Calu3 (cell line): ENCODE results near the gene UCHL3. TPM values are rescaled to one million over a fixed set of nuclear protein-coding genes. Genes with fewer than 3 reads are reported as not detected.

Source experiments
- BruUV-seq: library from RNA; stranded (reverse); fragments of 400-500 nt; replicated peaks from 2 replicates; lab custom pipeline; 2021; lab: Mats Ljungman, UMichigan
- CTCF ChIA-PET: fragments of 300-600 bp; sonication (Branson Sonifier 250); formaldehyde crosslinking; loops from one replicate; lab custom pipeline; 2022; ENCODE audit warnings: antibody characterized with exemption; lab: Charles Lee
- DNase-seq: peaks from one replicate; pipeline ENCODE4 v3.0.0; 2022
- H3K27ac Mint-ChIP-seq: one replicate; pipeline ENCODE4 v1.8.0; 2022; ENCODE audit warnings: mixed read lengths; ENCODE audit not compliant: unreplicated experiment
- H3K27me3 Mint-ChIP-seq: one replicate; pipeline ENCODE4 v1.8.0; 2022; ENCODE audit warnings: mixed read lengths; ENCODE audit not compliant: unreplicated experiment
- H3K36me3 Mint-ChIP-seq: one replicate; pipeline ENCODE4 v1.8.0; 2022; ENCODE audit warnings: mild to moderate bottlenecking, moderate library complexity, mixed read lengths; ENCODE audit not compliant: insufficient read depth, unreplicated experiment
- H3K4me1 Mint-ChIP-seq: one replicate; pipeline ENCODE4 v1.8.0; 2022; ENCODE audit warnings: mild to moderate bottlenecking, low read depth, mixed read lengths; ENCODE audit not compliant: unreplicated experiment
- H3K4me3 Mint-ChIP-seq: one replicate; pipeline ENCODE4 v1.8.0; 2022; ENCODE audit warnings: mild to moderate bottlenecking, low read depth, moderate library complexity, mixed read lengths; ENCODE audit not compliant: unreplicated experiment
- H3K9me3 Mint-ChIP-seq: one replicate; pipeline ENCODE4 v1.8.0; 2022; ENCODE audit warnings: low read depth, mixed read lengths; ENCODE audit not compliant: unreplicated experiment
- intact Hi-C: fragments of 100-400 bp; cut with micrococcal nuclease; formaldehyde crosslinking; loops from one replicate; pipeline ENCODE4 v1.10.0; 2022; ENCODE audit not compliant: unreplicated experiment
- total RNA-seq: library from RNA; stranded (reverse); gene quantifications from 2 replicates; pipeline ENCODE4 v1.2.3, GENCODE V29; 2022
- TF ChIP-seq, protein P1 (sequence below): fragments of 200-600 bp; IDR thresholded peaks from one replicate; pipeline ENCODE4 v1.8.0; 2022; ENCODE audit warnings: antibody characterized with exemption; ENCODE audit not compliant: unreplicated experiment

UCHL3 gene
- total RNA-seq, 1 experiment from 2014 or later = 23.2 TPM

DNA sequence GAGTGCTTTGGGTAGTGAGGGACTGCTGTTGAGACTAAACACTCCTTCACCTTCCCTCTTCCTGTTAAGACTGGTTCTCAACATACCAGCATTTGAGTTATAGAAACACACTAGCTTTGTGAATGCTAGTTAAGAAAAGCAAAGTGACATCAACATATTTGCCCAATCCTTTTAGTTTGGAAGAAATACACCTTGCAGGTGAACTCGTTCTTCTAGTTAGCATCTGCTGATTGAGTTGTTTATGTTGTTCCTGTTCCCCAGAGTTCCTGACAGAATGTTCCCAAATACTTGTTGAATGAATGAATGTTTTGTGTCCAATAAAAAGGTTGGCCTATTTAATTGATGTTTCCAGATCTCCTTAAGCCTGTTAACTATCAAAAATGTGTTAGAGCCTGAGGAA is 93.6 kb downstream of the UCHL3 start:
- Mint-ChIP-seq H3K9me3 (no peaks in the 10 kb centered on the region), H3K4me3 (no peak overlapping the region), H3K4me1 (no peaks in the 10 kb centered on the region), H3K27me3 (no peaks in the 10 kb centered on the region), H3K27ac (no peak overlapping the region), H3K36me3 (no peaks in the 10 kb centered on the region)
- DNase-seq = no peak
- intact Hi-C loops = no loop called here
- TF ChIP-seq, protein P1, sequence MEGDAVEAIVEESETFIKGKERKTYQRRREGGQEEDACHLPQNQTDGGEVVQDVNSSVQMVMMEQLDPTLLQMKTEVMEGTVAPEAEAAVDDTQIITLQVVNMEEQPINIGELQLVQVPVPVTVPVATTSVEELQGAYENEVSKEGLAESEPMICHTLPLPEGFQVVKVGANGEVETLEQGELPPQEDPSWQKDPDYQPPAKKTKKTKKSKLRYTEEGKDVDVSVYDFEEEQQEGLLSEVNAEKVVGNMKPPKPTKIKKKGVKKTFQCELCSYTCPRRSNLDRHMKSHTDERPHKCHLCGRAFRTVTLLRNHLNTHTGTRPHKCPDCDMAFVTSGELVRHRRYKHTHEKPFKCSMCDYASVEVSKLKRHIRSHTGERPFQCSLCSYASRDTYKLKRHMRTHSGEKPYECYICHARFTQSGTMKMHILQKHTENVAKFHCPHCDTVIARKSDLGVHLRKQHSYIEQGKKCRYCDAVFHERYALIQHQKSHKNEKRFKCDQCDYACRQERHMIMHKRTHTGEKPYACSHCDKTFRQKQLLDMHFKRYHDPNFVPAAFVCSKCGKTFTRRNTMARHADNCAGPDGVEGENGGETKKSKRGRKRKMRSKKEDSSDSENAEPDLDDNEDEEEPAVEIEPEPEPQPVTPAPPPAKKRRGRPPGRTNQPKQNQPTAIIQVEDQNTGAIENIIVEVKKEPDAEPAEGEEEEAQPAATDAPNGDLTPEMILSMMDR = no peak
- BruUV-seq = no TSS peak
- CTCF ChIA-PET = no interaction called here

DNA sequence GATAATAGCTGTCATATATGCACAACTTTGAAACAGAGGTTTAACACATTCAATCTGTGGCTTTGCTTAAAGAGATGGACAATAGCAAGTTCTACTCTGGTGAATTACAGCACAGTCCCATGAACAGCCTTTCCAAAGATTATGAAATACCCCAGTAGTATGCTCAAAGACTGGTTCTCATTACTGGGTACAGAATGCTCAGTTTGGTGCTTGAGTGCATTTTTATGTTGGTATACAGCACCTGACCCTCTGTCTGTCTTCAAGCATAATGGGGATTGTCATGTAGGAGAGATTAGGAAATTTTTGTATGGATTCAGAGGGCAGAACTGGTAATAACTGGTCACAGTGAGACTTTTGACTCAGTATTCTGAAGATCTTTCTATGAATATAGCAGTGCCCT is 94.1 kb downstream of the UCHL3 start:
- no TSS peak for BruUV-seq
- no peaks in the 10 kb centered on the region for H3K9me3 Mint-ChIP-seq
- DNase-seq = no peak
- CTCF ChIA-PET = no interaction called here
- no peaks in the 10 kb centered on the region for H3K36me3 Mint-ChIP-seq
- H3K4me1 Mint-ChIP-seq = no peaks in the 10 kb centered on the region
- H3K4me3 Mint-ChIP-seq = no peak overlapping the region
- TF ChIP-seq, protein P1 = no peak
- no peak overlapping the region for H3K27ac Mint-ChIP-seq
- no peaks in the 10 kb centered on the region for H3K27me3 Mint-ChIP-seq
- intact Hi-C loops = no loop called here

DNA sequence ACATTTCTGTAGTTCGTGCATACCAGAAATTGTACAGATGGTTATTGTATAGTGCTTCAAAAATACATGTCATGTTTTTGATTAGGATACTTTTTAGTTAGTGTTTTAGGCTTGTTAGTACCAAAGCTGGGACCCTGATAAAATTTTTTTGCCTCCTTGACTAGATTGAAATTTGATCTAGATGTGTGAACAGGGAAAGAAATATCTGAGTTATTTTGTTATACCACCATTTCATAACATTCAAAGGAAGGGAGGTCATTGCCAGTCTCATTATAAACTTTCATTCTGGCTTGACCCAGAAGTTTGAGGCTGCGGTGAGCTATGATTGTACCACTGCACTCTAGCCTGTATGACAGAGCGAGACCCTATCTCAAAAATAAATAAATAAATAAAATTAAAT is 95.5 kb downstream of the UCHL3 start:
- intact Hi-C loops = no loop called here
- DNase-seq = no peak
- H3K4me3 Mint-ChIP-seq = no peak overlapping the region
- BruUV-seq = no TSS peak
- no peaks in the 10 kb centered on the region for H3K36me3 Mint-ChIP-seq
- CTCF ChIA-PET = no interaction called here
- H3K27me3 Mint-ChIP-seq = no peaks in the 10 kb centered on the region
- no peaks in the 10 kb centered on the region for H3K9me3 Mint-ChIP-seq
- H3K4me1 Mint-ChIP-seq = no peaks in the 10 kb centered on the region
- H3K27ac Mint-ChIP-seq = no peak overlapping the region
- TF ChIP-seq, protein P1 = no peak

DNA sequence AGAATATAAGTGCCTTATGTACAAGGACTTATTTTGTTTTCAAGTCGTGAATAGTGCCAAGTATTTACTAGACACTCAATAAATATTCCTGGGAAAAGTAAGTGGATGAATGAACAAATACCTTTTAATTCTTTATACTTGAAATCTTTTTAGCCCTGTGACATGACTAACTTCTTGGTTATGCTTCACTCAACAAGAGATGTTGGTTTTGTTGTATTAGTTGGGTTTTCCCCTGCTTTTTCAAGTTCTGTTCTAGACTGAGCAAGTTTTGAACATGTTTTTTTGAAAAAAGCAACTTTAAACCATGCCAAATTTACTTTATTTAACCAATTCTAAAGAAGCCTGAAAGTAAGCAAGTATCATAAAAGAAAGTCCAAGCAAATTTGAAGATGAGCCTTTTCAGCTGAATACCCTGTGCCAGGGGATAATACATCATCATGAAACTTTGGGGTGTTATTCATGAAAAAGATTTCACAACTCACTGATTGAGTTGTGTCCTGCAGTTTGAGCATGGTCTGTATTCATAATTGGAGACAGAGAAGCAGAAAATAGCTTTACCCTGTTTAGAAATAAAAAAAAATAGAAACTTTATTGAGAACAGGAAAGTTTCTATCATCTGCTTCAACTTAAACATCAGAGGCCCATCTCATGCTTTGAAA is 97.7 kb downstream of the UCHL3 start:
- DNase-seq = no peak
- intact Hi-C loops = no loop called here
- CTCF ChIA-PET = no interaction called here
- Mint-ChIP-seq H3K4me3 (no peak overlapping the region), H3K4me1 (no peaks in the 10 kb centered on the region), H3K36me3 (no peaks in the 10 kb centered on the region), H3K9me3 (no peaks in the 10 kb centered on the region), H3K27me3 (no peaks in the 10 kb centered on the region), H3K27ac (no peak overlapping the region)
- BruUV-seq = no TSS peak
- TF ChIP-seq, protein P1 = no peak
